ENCODE measurements around the gene ST7.

GRCh38 chr7:116968631-116969030 lies 15.3 kb downstream of the ST7 start:
- TF ChIP-seq FOXM1 (IDR thresholded peaks at IDR 0.05; ENCODE audit: borderline replicate concordance) (no peak), ARNT (IDR thresholded peaks at IDR 0.05) (no peak), TARDBP (IDR thresholded peaks at IDR 0.05) (no peak), NFRKB (IDR thresholded peaks at IDR 0.05) (no peak), LEF1 (IDR thresholded peaks at IDR 0.05; ENCODE audit: borderline replicate concordance) (no peak), BHLHE40 (IDR thresholded peaks at IDR 0.05; ENCODE audit: borderline replicate concordance) (no peak), SP1 (IDR thresholded peaks at IDR 0.05) (no peak), SUZ12 (IDR thresholded peaks at IDR 0.05) (no peak), PKNOX1 (IDR thresholded peaks at IDR 0.05) (no peak)

Measured in HEK293T (cell line).